ENCODE data around the gene CLDND1. TPM values are rescaled to one million over a fixed set of nuclear protein-coding genes. Genes with fewer than 3 reads are reported as not detected.

CLDND1 gene
- total and polyA plus RNA-seq, 2 of the 13 experiments (the other 11 are each of a cell fraction or from before 2014, with no cell fraction given): 50.8 to 121 TPM

DNA sequence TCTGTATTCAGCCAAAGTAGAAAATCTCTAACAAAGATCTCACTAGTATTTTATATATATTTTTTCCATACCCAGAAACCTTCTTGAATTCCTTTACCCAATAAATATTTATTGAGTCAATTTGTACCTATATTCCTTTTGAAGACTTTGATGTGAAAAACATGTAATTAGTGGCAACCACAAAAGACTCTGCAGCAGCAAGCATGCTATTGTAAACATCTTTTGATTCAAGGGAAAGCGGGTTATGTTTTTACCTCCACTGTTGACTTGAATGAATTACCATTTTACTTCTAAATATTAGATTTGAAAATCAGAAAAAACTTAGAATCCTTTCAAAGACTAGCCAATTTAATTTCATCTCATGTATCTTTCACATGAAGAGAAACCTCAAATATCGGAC, 11.5 kb upstream of the CLDND1 start:
- WGBS (ENCODE audit: low lambda C conversion rate): 66% methylated on average over 2 of the region's 2 CpGs
- ATAC-seq: no peak
- no peaks in the 10 kb centered on the region for H3K36me3 ChIP-seq (replicated peaks in 1 of 2; ENCODE audit: control insufficient read depth in 1 of 2, insufficient read depth in 2 of 2, low read length in 2 of 2)
- no peaks in the 10 kb centered on the region for H3K9me3 ChIP-seq (ENCODE audit: low read length)
- intact Hi-C loops (cut with micrococcal nuclease; ENCODE audit: unreplicated experiment) (no loop called here), in situ Hi-C loops (cut with HindIII; ENCODE audit: extremely low pct_ligation_motif_present, low pct_unique_long_range_greater_than_20kb) (no loop called here)
- no peak overlapping the region for H3K4me2 ChIP-seq (ENCODE audit: low read depth, low read length)
- H4K20me1 ChIP-seq (ENCODE audit: insufficient read depth, low read length): no peaks in the 10 kb centered on the region
- no peak for FAIRE-seq
- peaks cover 3% of the 10 kb centered on the region for H3K4me1 ChIP-seq (ENCODE audit: insufficient read depth, low read length)
- no peak overlapping the region for H2AFZ ChIP-seq (ENCODE audit: low read length)
- no peak overlapping the region for H3K4me3 ChIP-seq (replicated peaks in 1 of 3; ENCODE audit: insufficient read depth in 1 of 3, low read depth in 2 of 3, low read length in 3 of 3)
- POLR2A ChIA-PET: no interaction called here
- TF ChIP-seq ZBTB3 (CRISPR knock-in tag; IDR thresholded peaks at IDR 0.05; ENCODE audit: borderline replicate concordance, low read depth): no peak
- no peak for TF ChIP-seq MYNN (CRISPR knock-in tag; IDR thresholded peaks at IDR 0.05; ENCODE audit: low read depth)
- TF ChIP-seq, protein P1, sequence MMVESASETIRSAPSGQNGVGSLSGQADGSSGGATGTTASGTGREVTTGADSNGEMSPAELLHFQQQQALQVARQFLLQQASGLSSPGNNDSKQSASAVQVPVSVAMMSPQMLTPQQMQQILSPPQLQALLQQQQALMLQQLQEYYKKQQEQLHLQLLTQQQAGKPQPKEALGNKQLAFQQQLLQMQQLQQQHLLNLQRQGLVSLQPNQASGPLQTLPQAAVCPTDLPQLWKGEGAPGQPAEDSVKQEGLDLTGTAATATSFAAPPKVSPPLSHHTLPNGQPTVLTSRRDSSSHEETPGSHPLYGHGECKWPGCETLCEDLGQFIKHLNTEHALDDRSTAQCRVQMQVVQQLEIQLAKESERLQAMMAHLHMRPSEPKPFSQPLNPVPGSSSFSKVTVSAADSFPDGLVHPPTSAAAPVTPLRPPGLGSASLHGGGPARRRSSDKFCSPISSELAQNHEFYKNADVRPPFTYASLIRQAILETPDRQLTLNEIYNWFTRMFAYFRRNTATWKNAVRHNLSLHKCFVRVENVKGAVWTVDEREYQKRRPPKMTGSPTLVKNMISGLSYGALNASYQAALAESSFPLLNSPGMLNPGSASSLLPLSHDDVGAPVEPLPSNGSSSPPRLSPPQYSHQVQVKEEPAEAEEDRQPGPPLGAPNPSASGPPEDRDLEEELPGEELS (CRISPR knock-in tag; IDR thresholded peaks at IDR 0.05): no peak
- no peak for TF ChIP-seq MTF1 (CRISPR knock-in tag; IDR thresholded peaks at IDR 0.05)
- no peak for TF ChIP-seq ESRRA (CRISPR knock-in tag; IDR thresholded peaks at IDR 0.05; ENCODE audit: low read depth)
- TF ChIP-seq ZNF644 (CRISPR knock-in tag; IDR thresholded peaks at IDR 0.05; ENCODE audit: low read depth): no peak
- no peak for TF ChIP-seq RFXAP (CRISPR knock-in tag; IDR thresholded peaks at IDR 0.05; ENCODE audit: borderline replicate concordance)
- TF ChIP-seq ZSCAN9 (CRISPR knock-in tag; IDR thresholded peaks at IDR 0.05; ENCODE audit: borderline replicate concordance): no peak
- TF ChIP-seq, protein P2, sequence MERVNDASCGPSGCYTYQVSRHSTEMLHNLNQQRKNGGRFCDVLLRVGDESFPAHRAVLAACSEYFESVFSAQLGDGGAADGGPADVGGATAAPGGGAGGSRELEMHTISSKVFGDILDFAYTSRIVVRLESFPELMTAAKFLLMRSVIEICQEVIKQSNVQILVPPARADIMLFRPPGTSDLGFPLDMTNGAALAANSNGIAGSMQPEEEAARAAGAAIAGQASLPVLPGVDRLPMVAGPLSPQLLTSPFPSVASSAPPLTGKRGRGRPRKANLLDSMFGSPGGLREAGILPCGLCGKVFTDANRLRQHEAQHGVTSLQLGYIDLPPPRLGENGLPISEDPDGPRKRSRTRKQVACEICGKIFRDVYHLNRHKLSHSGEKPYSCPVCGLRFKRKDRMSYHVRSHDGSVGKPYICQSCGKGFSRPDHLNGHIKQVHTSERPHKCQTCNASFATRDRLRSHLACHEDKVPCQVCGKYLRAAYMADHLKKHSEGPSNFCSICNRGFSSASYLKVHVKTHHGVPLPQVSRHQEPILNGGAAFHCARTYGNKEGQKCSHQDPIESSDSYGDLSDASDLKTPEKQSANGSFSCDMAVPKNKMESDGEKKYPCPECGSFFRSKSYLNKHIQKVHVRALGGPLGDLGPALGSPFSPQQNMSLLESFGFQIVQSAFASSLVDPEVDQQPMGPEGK (CRISPR knock-in tag; IDR thresholded peaks at IDR 0.05): no peak
- TF ChIP-seq, protein P3, sequence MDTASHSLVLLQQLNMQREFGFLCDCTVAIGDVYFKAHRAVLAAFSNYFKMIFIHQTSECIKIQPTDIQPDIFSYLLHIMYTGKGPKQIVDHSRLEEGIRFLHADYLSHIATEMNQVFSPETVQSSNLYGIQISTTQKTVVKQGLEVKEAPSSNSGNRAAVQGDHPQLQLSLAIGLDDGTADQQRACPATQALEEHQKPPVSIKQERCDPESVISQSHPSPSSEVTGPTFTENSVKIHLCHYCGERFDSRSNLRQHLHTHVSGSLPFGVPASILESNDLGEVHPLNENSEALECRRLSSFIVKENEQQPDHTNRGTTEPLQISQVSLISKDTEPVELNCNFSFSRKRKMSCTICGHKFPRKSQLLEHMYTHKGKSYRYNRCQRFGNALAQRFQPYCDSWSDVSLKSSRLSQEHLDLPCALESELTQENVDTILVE (CRISPR knock-in tag; IDR thresholded peaks at IDR 0.05): no peak
- H3K79me2 ChIP-seq (ENCODE audit: insufficient read depth, low read length): no peaks in the 10 kb centered on the region
- CTCF ChIA-PET (ENCODE audit: low intra/inter-chr PET ratio, low total read pairs): no interaction called here
- no peak overlapping the region for H3K27ac ChIP-seq (ENCODE audit: extremely low read length, insufficient read depth, low read length)
- no peak overlapping the region for H3K9ac ChIP-seq (ENCODE audit: insufficient read depth, low read depth, low read length)
- H3K27me3 ChIP-seq (ENCODE audit: control insufficient read depth in 1 of 2, insufficient read depth in 2 of 2, low read length in 2 of 2): 0 out of 5 replicates have a peak, but pooled peaks cover 0 to 4% of the 10 kb centered on the region in 2 experiments
- no TSS peak for BruUV-seq (replicated peaks)
- DNase-seq (ENCODE audit: low spot score): no peak

Data from HepG2 (cell line).